Breast epithelium (tissue), 4 donors: ENCODE data around the gene CETP. TPM values are rescaled to one million over a fixed set of nuclear protein-coding genes. Genes with fewer than 3 reads are reported as not detected.
A peak's percentile ranks its signal among the peaks of the same experiment; 100 is the strongest.

Experiments
- DNase-seq, 2 donors: peaks; one replicate each; pipeline ENCODE4 v3.0.0-alpha.2; 2019; ENCODE audit warnings: low spot score in 2 of 2
- H3K27ac ChIP-seq, 2 donors: fragments of 200-600 bp; sonication (generic) in 1 of 2; one replicate each; pipeline ENCODE4 v1.5.1; 2016 to 2019; ENCODE audit warnings: mild to moderate bottlenecking in 1 of 2
- H3K27me3 ChIP-seq, 2 donors: fragments of 200-600 bp; sonication (generic) in 1 of 2; one replicate each; pipeline versions ENCODE4 v1.5.1 to v1.6.0; 2017 to 2019; ENCODE audit warnings: control low read depth in 1 of 2, mild to moderate bottlenecking in 1 of 2
- H3K36me3 ChIP-seq: fragments of 200-600 bp; one replicate; pipeline ENCODE4 v1.5.1; 2019
- H3K4me1 ChIP-seq, 2 donors: fragments of 200-600 bp; sonication (generic); one replicate each; pipeline ENCODE4 v1.5.1; 2016 to 2019; ENCODE audit warnings: control low read depth in 1 of 2
- H3K4me3 ChIP-seq, 3 donors: fragments of 200-600 bp; sonication (generic); 1 replicate in 2 of 3; 2 replicates in 1 of 3; pipeline ENCODE4 v1.5.1; 2016 to 2019; ENCODE audit warnings: mild to moderate bottlenecking in 3 of 3, moderate library complexity in 2 of 3
- H3K9me3 ChIP-seq, 2 donors: fragments of 200-600 bp; sonication (generic) in 1 of 2; one replicate each; pipeline ENCODE4 v1.5.1; 2016 to 2019; ENCODE audit warnings: control low read depth in 1 of 2
- CTCF ChIP-seq, 3 donors: fragments of 450-650 bp; IDR thresholded peaks; one replicate each; pipeline ENCODE4 v1.5.1; 2016 to 2017; ENCODE audit warnings: antibody characterized with exemption in 3 of 3, mild to moderate bottlenecking in 3 of 3, moderate library complexity in 3 of 3
- POLR2A ChIP-seq: fragments of 450-650 bp; IDR thresholded peaks from one replicate; pipeline ENCODE4 v1.6.1; 2016; ENCODE audit warnings: antibody characterized with exemption, mild to moderate bottlenecking, moderate library complexity
- POLR2AphosphoS5 ChIP-seq, 3 donors: sonication (generic); formaldehyde crosslinking; IDR thresholded peaks; one replicate each; pipeline ENCODE4 v1.6.1; 2017; ENCODE audit warnings: antibody characterized with exemption in 3 of 3
- intact Hi-C: fragments of 100-400 bp; cut with DNase I; formaldehyde crosslinking; loops from one replicate; pipeline ENCODE4 v1.15.1; 2023; ENCODE audit warnings: low total_unique reads
- total RNA-seq, 3 donors: library from RNA; depleted of rRNA; stranded (reverse); fragments of >200 nt; gene quantifications; one replicate each; pipeline ENCODE4 v1.1.0, GENCODE V29; 2016

CETP gene
- total RNA-seq, 3 donors from 2014 or later: 0.44 to 0.80 (median 0.66) TPM

DNA sequence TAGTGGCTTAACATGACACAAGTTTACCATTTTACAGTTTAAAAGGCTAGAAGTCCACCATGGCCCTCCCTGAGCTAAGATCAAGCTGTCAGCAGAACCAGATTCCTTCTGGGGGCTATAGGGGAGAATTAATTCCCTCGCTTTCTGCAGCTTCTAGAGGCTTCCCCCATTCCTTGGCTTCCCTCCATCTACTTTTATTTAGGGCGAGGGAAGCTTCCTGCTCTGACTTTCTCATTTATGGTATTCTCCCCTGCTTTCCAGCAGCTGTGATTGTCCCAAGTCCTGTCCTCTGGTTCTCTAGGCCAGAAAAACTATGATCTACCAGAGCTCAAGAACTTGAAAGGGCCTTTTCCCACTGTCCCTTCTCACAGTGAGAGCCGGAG is 4.3 kb downstream of the CETP start:
- peak overlapping the region in 1 of 2 donors; percentile 48 for H3K27ac ChIP-seq
- H3K9me3 ChIP-seq: no peaks in the 10 kb centered on the region
- no peak for TF ChIP-seq CTCF (IDR thresholded peaks at IDR 0.05)
- TF ChIP-seq POLR2A: no peak
- no peak for TF ChIP-seq POLR2AphosphoS5 (IDR thresholded peaks at IDR 0.05)
- H3K4me1 ChIP-seq: no peaks in the 10 kb centered on the region
- no peak for DNase-seq
- H3K4me3 ChIP-seq: no peak overlapping the region
- intact Hi-C loops: no loop called here
- no peaks in the 10 kb centered on the region for H3K27me3 ChIP-seq
- H3K36me3 ChIP-seq: no peaks in the 10 kb centered on the region

- H3K4me1 ChIP-seq: no peaks in the 10 kb centered on the region
- H3K27me3 ChIP-seq: no peaks in the 10 kb centered on the region
- H3K27ac ChIP-seq: no peak overlapping the region
- no peak overlapping the region for H3K4me3 ChIP-seq
- H3K9me3 ChIP-seq: no peaks in the 10 kb centered on the region
- intact Hi-C loops: no loop called here
- no peak for DNase-seq
- H3K36me3 ChIP-seq: no peaks in the 10 kb centered on the region
- no peak for TF ChIP-seq POLR2AphosphoS5 (IDR thresholded peaks at IDR 0.05)
- TF ChIP-seq POLR2A: no peak
Observed at GRCh38 chr16:56967733-56968132, 6.0 kb downstream of the CETP start.

GRCh38 chr16:56969769-56970168 is 8.0 kb downstream of the CETP start:
- intact Hi-C loops: no loop called here
- no peak for DNase-seq
- H3K4me1 ChIP-seq: no peaks in the 10 kb centered on the region
- H3K4me3 ChIP-seq: no peak overlapping the region
- no peaks in the 10 kb centered on the region for H3K9me3 ChIP-seq
- no peaks in the 10 kb centered on the region for H3K36me3 ChIP-seq
- H3K27me3 ChIP-seq: no peaks in the 10 kb centered on the region
- TF ChIP-seq POLR2AphosphoS5 (IDR thresholded peaks at IDR 0.05) (no peak), POLR2A (no peak), CTCF (IDR thresholded peaks at IDR 0.05) (no peak)
- no peak overlapping the region for H3K27ac ChIP-seq

- DNase-seq: no peak
- no peaks in the 10 kb centered on the region for H3K27me3 ChIP-seq
- no peaks in the 10 kb centered on the region for H3K36me3 ChIP-seq
- TF ChIP-seq POLR2A (no peak), POLR2AphosphoS5 (IDR thresholded peaks at IDR 0.05) (no peak), CTCF (IDR thresholded peaks at IDR 0.05) (no peak)
- no peak overlapping the region for H3K4me3 ChIP-seq
- H3K9me3 ChIP-seq: no peaks in the 10 kb centered on the region
- no peak overlapping the region for H3K27ac ChIP-seq
- intact Hi-C loops: no loop called here
- H3K4me1 ChIP-seq: no peaks in the 10 kb centered on the region
Observed at GRCh38 chr16:56970934-56971767, 9.4 kb downstream of the CETP start.

DNA sequence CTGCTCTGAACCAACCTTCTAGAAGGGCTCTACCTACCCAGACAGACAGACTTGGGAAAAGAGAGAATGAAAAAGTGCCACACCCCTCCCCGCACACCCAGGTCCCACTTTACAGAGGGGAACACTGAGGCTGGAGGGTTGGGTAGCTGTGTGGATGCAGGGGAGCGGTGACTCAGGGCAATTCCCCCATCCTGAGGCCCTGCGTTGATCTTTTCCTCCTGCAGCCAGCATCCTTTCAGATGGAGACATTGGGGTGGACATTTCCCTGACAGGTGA is 10.0 kb downstream of the CETP start:
- H3K4me3 ChIP-seq: no peak overlapping the region
- H3K27me3 ChIP-seq: no peaks in the 10 kb centered on the region
- TF ChIP-seq POLR2A (no peak), POLR2AphosphoS5 (IDR thresholded peaks at IDR 0.05) (no peak), CTCF (IDR thresholded peaks at IDR 0.05) (no peak)
- H3K27ac ChIP-seq: no peak overlapping the region
- H3K9me3 ChIP-seq: no peaks in the 10 kb centered on the region
- no peaks in the 10 kb centered on the region for H3K36me3 ChIP-seq
- H3K4me1 ChIP-seq: no peaks in the 10 kb centered on the region
- intact Hi-C loops: no loop called here
- no peak for DNase-seq
